Neural progenitor cell (in vitro differentiated cells): ENCODE results near the gene MCCC1. TPM values are rescaled to one million over a fixed set of nuclear protein-coding genes. Genes with fewer than 3 reads are reported as not detected.

ENCODE experiments used
- DNase-seq: peaks from one replicate; pipeline ENCODE4 v3.0.0-alpha.2; 2016; ENCODE audit warnings: low spot score
- H2AFZ ChIP-seq: fragments of 200-600 bp; sonication (generic); replicated peaks from 2 replicates; pipeline ENCODE4 v1.6.1; 2016; ENCODE audit warnings: antibody characterized with exemption
- H3F3A ChIP-seq: fragments of 200-600 bp; sonication (generic); 2 replicates; pipeline ENCODE4 v1.6.1; 2016; ENCODE audit warnings: antibody characterized with exemption, low read depth
- H3K27ac ChIP-seq: fragments of 200-600 bp; sonication (generic); 2 replicates; pipeline ENCODE4 v1.5.1; 2016; ENCODE audit warnings: mild to moderate bottlenecking
- H3K27me3 ChIP-seq: fragments of 200-600 bp; sonication (generic); 2 replicates; pipeline ENCODE4 v1.6.1; 2016; ENCODE audit warnings: mild to moderate bottlenecking, moderate library complexity
- H3K36me3 ChIP-seq: fragments of 200-600 bp; sonication (generic); 2 replicates; pipeline ENCODE4 v1.5.1; 2016
- H3K4me1 ChIP-seq: fragments of 200-600 bp; sonication (generic); 2 replicates; pipeline ENCODE4 v1.6.1; 2016; ENCODE audit warnings: mixed run types
- H3K4me2 ChIP-seq: fragments of 200-600 bp; sonication (generic); 2 replicates; pipeline ENCODE4 v1.6.1; 2016
- H3K4me3 ChIP-seq: fragments of 200-600 bp; sonication (generic); 2 replicates; pipeline ENCODE4 v1.5.1; 2016
- H3K79me2 ChIP-seq: fragments of 200-600 bp; sonication (generic); 2 replicates; pipeline ENCODE4 v1.6.1; 2016; ENCODE audit warnings: low read depth
- H3K9ac ChIP-seq: fragments of 200-600 bp; sonication (generic); 2 replicates; pipeline ENCODE4 v1.6.1; 2016
- H3K9me3 ChIP-seq: fragments of 200-600 bp; sonication (generic); 2 replicates; pipeline ENCODE4 v1.5.1; 2016; ENCODE audit warnings: low read depth
- H4K20me1 ChIP-seq: fragments of 200-600 bp; sonication (generic); 2 replicates; pipeline ENCODE4 v1.6.1; 2016; ENCODE audit warnings: low read depth
- H3K27ac Mint-ChIP-seq: 3 replicates; pipeline ENCODE4 v1.8.0; 2021; ENCODE audit warnings: mixed read lengths
- H3K27me3 Mint-ChIP-seq: 2 replicates; pipeline ENCODE4 v1.8.0; 2022; ENCODE audit warnings: low read depth, mild to moderate bottlenecking, inconsistent platforms, moderate library complexity, mixed read lengths; ENCODE audit not compliant: insufficient read depth
- H3K36me3 Mint-ChIP-seq: 3 replicates; pipeline ENCODE4 v1.8.0; 2021; ENCODE audit warnings: mixed read lengths
- H3K4me1 Mint-ChIP-seq: 3 replicates; pipeline ENCODE4 v1.8.0; 2021; ENCODE audit warnings: mixed read lengths
- H3K4me3 Mint-ChIP-seq: 3 replicates; pipeline ENCODE4 v1.8.0; 2021; ENCODE audit warnings: mild to moderate bottlenecking, moderate library complexity, mixed read lengths
- H3K9me3 Mint-ChIP-seq: 3 replicates; pipeline ENCODE4 v1.8.0; 2020; ENCODE audit warnings: mixed read lengths
- CTCF ChIP-seq: fragments of 200-600 bp; sonication (generic); IDR thresholded peaks from 2 replicates; pipeline ENCODE4 v1.5.1; 2017; ENCODE audit warnings: antibody characterized with exemption, mild to moderate bottlenecking
- EZH2 ChIP-seq: fragments of 200-600 bp; sonication (generic); IDR thresholded peaks from 2 replicates; pipeline ENCODE4 v1.6.1; 2017; ENCODE audit warnings: antibody characterized with exemption, mild to moderate bottlenecking, moderate library complexity
- EZH2phosphoT487 ChIP-seq: fragments of 200-600 bp; sonication (generic); IDR thresholded peaks from 2 replicates; pipeline ENCODE4 v1.6.1; 2017; ENCODE audit warnings: antibody characterized with exemption
- total RNA-seq: library from RNA; depleted of rRNA; stranded (reverse); fragments of >200 nt; gene quantifications from 2 replicates; pipeline ENCODE4 v1.2.3, GENCODE V29; 2015; ENCODE audit warnings: low replicate concordance

The MCCC1 gene
- total RNA-seq, 1 donor from 2014 or later: 34.9 TPM

GRCh38 chr3:183033746-183034145, 65.5 kb downstream of the MCCC1 start:
- Histone ChIP-seq H4K20me1 (no peaks in the 10 kb centered on the region), H3K4me2 (no peak overlapping the region), H3F3A (no peaks in the 10 kb centered on the region), H2AFZ (no peak overlapping the region), H3K79me2 (no peaks in the 10 kb centered on the region), H3K27ac (no peak overlapping the region), H3K9me3 (no peaks in the 10 kb centered on the region), H3K27me3 (no peaks in the 10 kb centered on the region), H3K4me1 (no peaks in the 10 kb centered on the region), H3K36me3 (peaks cover 3% of the 10 kb centered on the region), H3K4me3 (no peak overlapping the region), H3K9ac (no peak overlapping the region)
- Mint-ChIP-seq H3K4me1 (no peaks in the 10 kb centered on the region), H3K36me3 (peaks cover 43% of the 10 kb centered on the region), H3K27me3 (no peaks in the 10 kb centered on the region), H3K4me3 (no peak overlapping the region), H3K27ac (no peak overlapping the region), H3K9me3 (no peaks in the 10 kb centered on the region)
- no peak for TF ChIP-seq EZH2phosphoT487
- no peak for TF ChIP-seq EZH2
- no peak for TF ChIP-seq CTCF
- DNase-seq: no peak

GRCh38 chr3:183032880-183033555, 66.3 kb downstream of the MCCC1 start:
- Histone ChIP-seq H3K4me3 (no peak overlapping the region), H3K36me3 (peaks cover 3% of the 10 kb centered on the region), H3K9me3 (no peaks in the 10 kb centered on the region), H3K27ac (no peak overlapping the region), H4K20me1 (no peaks in the 10 kb centered on the region), H3K9ac (no peak overlapping the region), H3F3A (no peaks in the 10 kb centered on the region), H3K4me2 (no peak overlapping the region), H3K4me1 (no peaks in the 10 kb centered on the region), H3K27me3 (no peaks in the 10 kb centered on the region), H3K79me2 (no peaks in the 10 kb centered on the region), H2AFZ (no peak overlapping the region)
- TF ChIP-seq CTCF (no peak), EZH2phosphoT487 (no peak), EZH2 (no peak)
- Mint-ChIP-seq H3K4me1 (no peaks in the 10 kb centered on the region), H3K36me3 (peaks cover 44% of the 10 kb centered on the region), H3K4me3 (no peak overlapping the region), H3K9me3 (no peaks in the 10 kb centered on the region), H3K27me3 (no peaks in the 10 kb centered on the region), H3K27ac (no peak overlapping the region)
- no peak for DNase-seq

GRCh38 chr3:183031826-183032225, 67.5 kb downstream of the MCCC1 start:
- H3K9me3 Mint-ChIP-seq: no peaks in the 10 kb centered on the region
- Histone ChIP-seq H3K4me3 (no peak overlapping the region), H3K4me1 (no peaks in the 10 kb centered on the region), H3K27me3 (no peaks in the 10 kb centered on the region), H3K36me3 (no peaks in the 10 kb centered on the region), H3F3A (no peaks in the 10 kb centered on the region), H2AFZ (no peak overlapping the region), H3K9ac (no peak overlapping the region), H3K9me3 (no peaks in the 10 kb centered on the region), H3K4me2 (no peak overlapping the region), H3K27ac (no peak overlapping the region), H4K20me1 (no peaks in the 10 kb centered on the region), H3K79me2 (no peaks in the 10 kb centered on the region)
- TF ChIP-seq EZH2phosphoT487 (no peak), EZH2 (no peak), CTCF (no peak)
- no peak for DNase-seq
- H3K27ac Mint-ChIP-seq: no peak overlapping the region
- H3K4me3 Mint-ChIP-seq: no peak overlapping the region
- H3K27me3 Mint-ChIP-seq: peaks cover 2% of the 10 kb centered on the region
- no peaks in the 10 kb centered on the region for H3K4me1 Mint-ChIP-seq
- H3K36me3 Mint-ChIP-seq: peaks cover 45% of the 10 kb centered on the region
